ENCODE results near the gene GLT8D2. TPM values are rescaled to one million over a fixed set of nuclear protein-coding genes. Genes with fewer than 3 reads are reported as not detected.

Gene GLT8D2
- total RNA-seq, 3 donors from 2014 or later (not counting 1 experiment from before 2014, with no cell fraction given) = 0.19 to 0.48 (median 0.32) TPM

DNA sequence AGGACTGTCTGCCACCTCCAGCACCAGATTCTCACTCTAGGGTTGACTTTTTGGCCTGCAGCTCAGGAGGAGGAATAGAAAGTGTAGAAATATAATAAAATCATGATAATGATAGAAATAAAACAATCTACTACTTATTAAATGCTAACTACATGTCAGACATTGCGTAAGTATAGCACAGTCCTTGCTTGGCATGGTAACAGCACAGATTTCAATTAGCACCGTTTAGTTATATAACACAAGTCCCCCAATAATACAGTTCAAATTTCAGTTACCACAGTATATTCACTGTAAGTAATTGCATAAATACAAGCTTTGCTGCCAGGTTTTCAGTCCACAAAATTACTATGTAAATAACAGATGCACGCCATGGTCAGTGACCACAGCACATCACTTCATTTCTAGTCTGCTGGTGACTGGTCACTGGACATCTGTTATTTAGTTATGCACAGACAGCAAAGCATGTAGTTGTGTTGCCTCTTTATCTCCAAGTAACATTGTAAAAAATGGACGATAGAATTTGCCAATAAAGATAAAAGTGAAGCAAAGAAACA lies 6.5 kb upstream of the GLT8D2 start:
- intact Hi-C loops (cut with micrococcal nuclease) = no loop called here
- no peaks in the 10 kb centered on the region for H3K36me3 Mint-ChIP-seq
- WGBS (ENCODE audit: insufficient coverage) = 91% methylated on average over 4 of the region's 4 CpGs
- H3K4me1 Mint-ChIP-seq = no peaks in the 10 kb centered on the region
- peaks cover 30 to 32% of the 10 kb centered on the region in 2 donors for H3K27me3 Mint-ChIP-seq (ENCODE audit: low read depth in 2 of 2)
- no peak for ATAC-seq
- no peaks in the 10 kb centered on the region for H3K9me3 ChIP-seq (ENCODE audit: control insufficient read depth, insufficient read depth, low read length)
- TF ChIP-seq, protein P1, sequence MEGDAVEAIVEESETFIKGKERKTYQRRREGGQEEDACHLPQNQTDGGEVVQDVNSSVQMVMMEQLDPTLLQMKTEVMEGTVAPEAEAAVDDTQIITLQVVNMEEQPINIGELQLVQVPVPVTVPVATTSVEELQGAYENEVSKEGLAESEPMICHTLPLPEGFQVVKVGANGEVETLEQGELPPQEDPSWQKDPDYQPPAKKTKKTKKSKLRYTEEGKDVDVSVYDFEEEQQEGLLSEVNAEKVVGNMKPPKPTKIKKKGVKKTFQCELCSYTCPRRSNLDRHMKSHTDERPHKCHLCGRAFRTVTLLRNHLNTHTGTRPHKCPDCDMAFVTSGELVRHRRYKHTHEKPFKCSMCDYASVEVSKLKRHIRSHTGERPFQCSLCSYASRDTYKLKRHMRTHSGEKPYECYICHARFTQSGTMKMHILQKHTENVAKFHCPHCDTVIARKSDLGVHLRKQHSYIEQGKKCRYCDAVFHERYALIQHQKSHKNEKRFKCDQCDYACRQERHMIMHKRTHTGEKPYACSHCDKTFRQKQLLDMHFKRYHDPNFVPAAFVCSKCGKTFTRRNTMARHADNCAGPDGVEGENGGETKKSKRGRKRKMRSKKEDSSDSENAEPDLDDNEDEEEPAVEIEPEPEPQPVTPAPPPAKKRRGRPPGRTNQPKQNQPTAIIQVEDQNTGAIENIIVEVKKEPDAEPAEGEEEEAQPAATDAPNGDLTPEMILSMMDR (IDR thresholded peaks at IDR 0.05) = no peak
- H3K27ac ChIP-seq (ENCODE audit: low read length) = no peak overlapping the region
- no peak for DNase-seq
- no peak overlapping the region for H3K4me3 ChIP-seq (ENCODE audit: low read length)
- H3K4me1 ChIP-seq (ENCODE audit: control insufficient read depth, insufficient read depth, low read length) = no peaks in the 10 kb centered on the region
- no peak overlapping the region for H3K27ac Mint-ChIP-seq
- no peaks in the 10 kb centered on the region for H3K36me3 ChIP-seq (ENCODE audit: control insufficient read depth, insufficient read depth, low read length)
- H3K4me3 Mint-ChIP-seq = no peak overlapping the region
- peaks cover 0 to 2% of the 10 kb centered on the region in 2 donors for H3K9me3 Mint-ChIP-seq
- H3K27me3 ChIP-seq (ENCODE audit: control insufficient read depth, insufficient read depth, low read length) = no peaks in the 10 kb centered on the region

DNA sequence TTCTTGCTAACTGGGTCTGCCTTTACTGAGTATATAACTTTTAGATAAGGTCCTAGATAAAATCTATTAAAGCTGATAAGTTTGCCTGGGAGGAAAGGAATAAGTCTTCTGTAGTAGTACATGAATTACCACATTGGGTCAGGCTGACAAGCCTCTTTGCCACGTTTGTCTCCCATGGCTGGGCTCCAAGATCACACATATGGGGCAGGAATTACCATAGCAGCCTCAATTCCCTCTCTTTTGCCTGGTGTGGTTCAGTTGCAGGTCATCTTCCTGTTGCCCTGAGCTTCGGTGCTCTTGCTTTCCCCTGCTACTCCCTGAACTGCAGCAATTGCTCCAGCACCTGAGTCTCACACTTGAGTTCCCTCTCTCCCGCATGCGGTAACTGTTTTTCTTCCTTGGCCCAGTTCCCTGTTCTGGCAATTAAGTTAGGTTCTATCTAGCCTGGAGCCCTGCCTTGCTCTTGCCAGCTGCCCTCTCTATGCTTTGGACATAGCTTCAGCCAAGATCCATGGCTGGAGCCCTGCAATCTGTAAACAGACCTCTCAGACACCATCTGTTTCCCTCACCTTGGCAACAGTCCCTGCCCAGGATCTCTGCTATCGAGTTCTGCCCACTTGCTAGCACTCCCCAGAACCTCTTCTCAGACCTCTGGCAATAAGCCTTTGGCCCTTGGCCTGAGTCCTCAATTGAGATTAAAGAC lies 5.8 kb upstream of the GLT8D2 start:
- DNase-seq (no peak), ATAC-seq (no peak)
- WGBS (ENCODE audit: insufficient coverage) = 68% methylated on average over 5 of the region's 5 CpGs
- Mint-ChIP-seq H3K27ac (no peak overlapping the region), H3K4me3 (no peak overlapping the region), H3K36me3 (no peaks in the 10 kb centered on the region), H3K4me1 (no peaks in the 10 kb centered on the region), H3K27me3 (ENCODE audit: low read depth in 2 of 2) (peaks cover 33% of the 10 kb centered on the region in 2 donors), H3K9me3 (peaks cover 0 to 2% of the 10 kb centered on the region in 2 donors)
- Histone ChIP-seq H3K27ac (ENCODE audit: low read length) (no peak overlapping the region), H3K9me3 (ENCODE audit: control insufficient read depth, insufficient read depth, low read length) (no peaks in the 10 kb centered on the region), H3K4me3 (ENCODE audit: low read length) (no peak overlapping the region), H3K4me1 (ENCODE audit: control insufficient read depth, insufficient read depth, low read length) (no peaks in the 10 kb centered on the region), H3K27me3 (ENCODE audit: control insufficient read depth, insufficient read depth, low read length) (no peaks in the 10 kb centered on the region), H3K36me3 (ENCODE audit: control insufficient read depth, insufficient read depth, low read length) (no peaks in the 10 kb centered on the region)
- TF ChIP-seq, protein P1 (IDR thresholded peaks at IDR 0.05) = no peak
- intact Hi-C loops (cut with micrococcal nuclease) = no loop called here

DNA sequence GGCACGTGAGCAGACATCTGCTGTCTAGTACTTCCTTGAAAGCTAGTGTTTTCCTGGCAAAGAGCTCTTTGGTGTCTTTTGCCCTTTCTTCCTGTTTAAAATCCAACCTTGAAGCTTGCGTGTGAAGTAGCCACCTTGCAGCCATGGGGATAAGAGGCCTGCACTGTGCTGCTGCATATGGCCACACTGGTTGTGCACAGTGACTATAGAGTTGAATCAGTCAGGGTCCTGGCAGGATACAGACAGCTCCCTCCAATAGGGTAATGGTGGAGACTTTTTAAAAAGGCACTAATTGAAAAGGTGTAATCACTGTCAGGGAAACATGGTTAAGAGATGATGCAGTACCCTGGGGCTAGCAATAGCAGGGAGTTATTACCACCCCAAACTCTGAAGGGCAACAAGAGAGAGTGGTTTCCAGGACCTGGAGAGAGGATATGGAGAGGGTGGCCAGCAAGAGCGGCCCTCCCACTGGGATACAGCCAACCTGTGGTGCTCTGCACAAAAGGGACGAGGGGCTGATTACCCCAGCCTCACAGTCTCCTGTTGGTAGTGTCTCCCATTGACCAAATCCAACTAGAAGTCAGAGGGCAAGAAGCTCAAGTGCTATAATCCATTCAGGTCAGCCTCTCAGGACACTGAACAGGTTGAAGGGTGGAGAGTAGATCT lies 4.8 kb upstream of the GLT8D2 start:
- H3K4me1 ChIP-seq (ENCODE audit: control insufficient read depth, insufficient read depth, low read length) = peaks cover 3% of the 10 kb centered on the region
- TF ChIP-seq, protein P1 (IDR thresholded peaks at IDR 0.05) = no peak
- peaks cover 8% of the 10 kb centered on the region for H3K27me3 ChIP-seq (ENCODE audit: control insufficient read depth, insufficient read depth, low read length)
- no peak for ATAC-seq
- WGBS (ENCODE audit: insufficient coverage) = 88% methylated on average over 4 of the region's 4 CpGs
- Mint-ChIP-seq H3K27ac (no peak overlapping the region), H3K4me1 (peaks cover 4 to 5% of the 10 kb centered on the region in 2 donors), H3K4me3 (no peak overlapping the region), H3K36me3 (no peaks in the 10 kb centered on the region), H3K27me3 (ENCODE audit: low read depth in 2 of 2) (peaks cover 32 to 33% of the 10 kb centered on the region in 2 donors), H3K9me3 (peaks cover 0 to 2% of the 10 kb centered on the region in 2 donors)
- no peaks in the 10 kb centered on the region for H3K9me3 ChIP-seq (ENCODE audit: control insufficient read depth, insufficient read depth, low read length)
- intact Hi-C loops (cut with micrococcal nuclease) = no loop called here
- H3K27ac ChIP-seq (ENCODE audit: low read length) = no peak overlapping the region
- no peak for DNase-seq
- H3K36me3 ChIP-seq (ENCODE audit: control insufficient read depth, insufficient read depth, low read length) = no peaks in the 10 kb centered on the region
- H3K4me3 ChIP-seq (ENCODE audit: low read length) = no peak overlapping the region
